ENCODE results near the gene VWA8. TPM values are rescaled to one million over a fixed set of nuclear protein-coding genes. Genes with fewer than 3 reads are reported as not detected.

The VWA8 gene
- total and polyA plus RNA-seq, 2 of the 13 experiments (the other 11 are each of a cell fraction or from before 2014, with no cell fraction given) = 9.1 to 17.3 TPM

- TF ChIP-seq ZNF879 (CRISPR knock-in tag; IDR thresholded peaks at IDR 0.05) = no peak
- no peak for TF ChIP-seq PATZ1 (CRISPR knock-in tag; IDR thresholded peaks at IDR 0.05)
- TF ChIP-seq GABPA (IDR thresholded peaks at IDR 0.05; ENCODE audit: low read depth, low read length) = no peak
- no peak for TF ChIP-seq GABPA (CRISPR knock-in tag; IDR thresholded peaks at IDR 0.05; ENCODE audit: low read depth)
These were observed 282.7 kb downstream of the VWA8 start (continued) for GRCh38 chr13:41678249-41678648.

- ATAC-seq (no peak), DNase-seq (ENCODE audit: low spot score) (no peak), FAIRE-seq (no peak)
- Histone ChIP-seq H3K27ac (ENCODE audit: extremely low read length, insufficient read depth, low read length) (no peak overlapping the region), H3K27me3 (ENCODE audit: control insufficient read depth in 1 of 2, insufficient read depth in 2 of 2, low read length in 2 of 2) (no peaks in the 10 kb centered on the region), H3K79me2 (ENCODE audit: insufficient read depth, low read length) (no peaks in the 10 kb centered on the region), H3K36me3 (replicated peaks in 1 of 2; ENCODE audit: control insufficient read depth in 1 of 2, insufficient read depth in 2 of 2, low read length in 2 of 2) (peaks cover 4 to 10% of the 10 kb centered on the region in 2 experiments; a peak in 4 of 5 replicates), H3K4me1 (ENCODE audit: insufficient read depth, low read length) (no peaks in the 10 kb centered on the region), H4K20me1 (ENCODE audit: insufficient read depth, low read length) (no peaks in the 10 kb centered on the region), H2AFZ (ENCODE audit: low read length) (no peak overlapping the region), H3K9ac (ENCODE audit: insufficient read depth, low read depth, low read length) (no peak overlapping the region), H3K4me2 (ENCODE audit: low read depth, low read length) (no peak overlapping the region), H3K4me3 (replicated peaks in 1 of 3; ENCODE audit: insufficient read depth in 1 of 3, low read depth in 2 of 3, low read length in 3 of 3) (no peak overlapping the region), H3K9me3 (ENCODE audit: low read length) (no peaks in the 10 kb centered on the region)
- CTCF ChIA-PET (ENCODE audit: low intra/inter-chr PET ratio, low total read pairs) = no interaction called here
- BruUV-seq (replicated peaks) = no TSS peak
- no peak for TF ChIP-seq ZNF281 (CRISPR knock-in tag; IDR thresholded peaks at IDR 0.05; ENCODE audit: borderline replicate concordance)
- TF ChIP-seq ZNF557 (CRISPR knock-in tag; IDR thresholded peaks at IDR 0.05) = no peak
- no peak for TF ChIP-seq ZNF552 (CRISPR knock-in tag; IDR thresholded peaks at IDR 0.05; ENCODE audit: borderline replicate concordance)
- no peak for TF ChIP-seq HES4 (CRISPR knock-in tag; IDR thresholded peaks at IDR 0.05; ENCODE audit: borderline replicate concordance)
- no peak for TF ChIP-seq ZNF589 (CRISPR knock-in tag; conservative IDR thresholded peaks at IDR 0.05)
- in situ Hi-C loops (cut with HindIII; ENCODE audit: extremely low pct_ligation_motif_present, low pct_unique_long_range_greater_than_20kb) (no loop called here), intact Hi-C loops (cut with micrococcal nuclease; ENCODE audit: unreplicated experiment) (no loop called here)
- POLR2A ChIA-PET = no interaction called here
- 84% methylated on average over 3 of the region's 3 CpGs for WGBS (ENCODE audit: low lambda C conversion rate)
These were observed 285.6 kb downstream of the VWA8 start for GRCh38 chr13:41675306-41675705.
